Lower leg skin (tissue), 3 donors: ENCODE measurements around the gene RPN1.

ENCODE experiments used
- CTCF ChIP-seq, 3 donors: fragments of 450-650 bp; IDR thresholded peaks; one replicate each; pipeline ENCODE4 v1.5.1; 2016; ENCODE audit warnings: antibody characterized with exemption in 3 of 3, mild to moderate bottlenecking in 3 of 3, moderate library complexity in 2 of 3
- POLR2A ChIP-seq, 2 donors: fragments of 450-650 bp; IDR thresholded peaks; one replicate each; pipeline ENCODE4 v1.6.1; 2016 to 2017; ENCODE audit warnings: antibody characterized with exemption in 2 of 2, mild to moderate bottlenecking in 1 of 2, moderate library complexity in 1 of 2

GRCh38 chr3:128578346-128578745 is 72.3 kb downstream of the RPN1 start:
- TF ChIP-seq CTCF (IDR thresholded peaks at IDR 0.05): no peak
- no peak for TF ChIP-seq POLR2A (IDR thresholded peaks at IDR 0.05)
